Epithelial cell of proximal tubule (primary cell): ENCODE measurements around the gene DMRTC1B. TPM values are rescaled to one million over a fixed set of nuclear protein-coding genes. Genes with fewer than 3 reads are reported as not detected.
"Not testable (repeated sequence)": the region's sequence is repeated elsewhere in the genome, so short reads cannot be mapped to it uniquely, and the experiment has no call there.

ENCODE experiments used
- DNase-seq: peaks from one replicate; pipeline ENCODE4 v3.0.0-alpha.2; 2011; ENCODE audit warnings: low read depth
- H3K4me3 ChIP-seq: 2 replicates; pipeline ENCODE4 v1.5.1; 2011; ENCODE audit warnings: low read depth, mild to moderate bottlenecking, low read length
- CTCF ChIP-seq: conservative IDR thresholded peaks from 2 replicates; pipeline ENCODE4 v1.5.1; 2012; ENCODE audit warnings: low read depth, mild to moderate bottlenecking, low read length
- total RNA-seq: library from RNA; depleted of rRNA; stranded (reverse); fragments of >200 nt; gene quantifications from 2 replicates; pipeline ENCODE4 v1.2.3, GENCODE V29; 2015

Gene DMRTC1B
- not detected in 2 replicates for total RNA-seq

GRCh38 chrX:72776653-72777466 is at the start of gene DMRTC1B:
Gene DMRTC1B, plus strand, starts transcription at chrX:72776890. Its CDS starts 68,246 bp downstream, at chrX:72845136.
- not testable (repeated sequence) for DNase-seq

GRCh38 chrX:72727846-72728245 is 48.8 kb upstream of the DMRTC1B start:
- H3K4me3 ChIP-seq: no peak overlapping the region
- no peak for TF ChIP-seq CTCF
- DNase-seq: no peak

More at GRCh38 chrX:72776653-72777466, at the start of gene DMRTC1B:
- H3K4me3 ChIP-seq: not testable (repeated sequence)

- DNase-seq, H3K4me3 ChIP-seq: not testable (repeated sequence)
Observed at GRCh38 chrX:72733636-72734035, 43.1 kb upstream of the DMRTC1B start.

- DNase-seq: no peak
- TF ChIP-seq CTCF: no peak
- H3K4me3 ChIP-seq: no peak overlapping the region
Observed at GRCh38 chrX:72735561-72735960, 41.1 kb upstream of the DMRTC1B start.

GRCh38 chrX:72745546-72745945 is 31.1 kb upstream of the DMRTC1B start:
- H3K4me3 ChIP-seq, DNase-seq: not testable (repeated sequence)

GRCh38 chrX:72748545-72748944 is 28.1 kb upstream of the DMRTC1B start:
- not testable (repeated sequence) for H3K4me3 ChIP-seq, DNase-seq

GRCh38 chrX:72760454-72760853 is 16.2 kb upstream of the DMRTC1B start:
- DNase-seq, H3K4me3 ChIP-seq: not testable (repeated sequence)

- not testable (repeated sequence) for H3K4me3 ChIP-seq, DNase-seq
Observed at GRCh38 chrX:72777467-72777790, 739 bp downstream of the DMRTC1B start.

GRCh38 chrX:72778146-72778545 is 1.5 kb downstream of the DMRTC1B start:
- H3K4me3 ChIP-seq, DNase-seq: not testable (repeated sequence)

- not testable (repeated sequence) for DNase-seq, H3K4me3 ChIP-seq
Observed at GRCh38 chrX:72782560-72782959, 5.9 kb downstream of the DMRTC1B start, which contains the start of gene FAM236B. Gene FAM236B, minus strand, starts transcription at chrX:72782660. Its CDS starts 100 bp downstream, at chrX:72782560.

- not testable (repeated sequence) for H3K4me3 ChIP-seq, DNase-seq
Observed at GRCh38 chrX:72783365-72783936, 6.8 kb downstream of the DMRTC1B start.

- not testable (repeated sequence) for H3K4me3 ChIP-seq, DNase-seq
Observed at GRCh38 chrX:72783964-72784363, 7.3 kb downstream of the DMRTC1B start.

- DNase-seq: not testable (repeated sequence)
Observed at GRCh38 chrX:72788142-72788541, 11.5 kb downstream of the DMRTC1B start.

GRCh38 chrX:72790390-72790789 is 13.7 kb downstream of the DMRTC1B start:
- not testable (repeated sequence) for H3K4me3 ChIP-seq, DNase-seq

More at GRCh38 chrX:72788142-72788541, 11.5 kb downstream of the DMRTC1B start:
- not testable (repeated sequence) for H3K4me3 ChIP-seq

- not testable (repeated sequence) for H3K4me3 ChIP-seq, DNase-seq
Observed at GRCh38 chrX:72808110-72808509, 31.4 kb downstream of the DMRTC1B start, which contains the start of gene FAM236D. Gene FAM236D, minus strand, starts transcription at chrX:72808210. Its CDS starts 100 bp downstream, at chrX:72808110.

- not testable (repeated sequence) for H3K4me3 ChIP-seq, DNase-seq
Observed at GRCh38 chrX:72830701-72831100, 54.0 kb downstream of the DMRTC1B start.

- H3K4me3 ChIP-seq, DNase-seq: not testable (repeated sequence)
Observed at GRCh38 chrX:72837532-72837931, 60.8 kb downstream of the DMRTC1B start.
